Activated naive CD4-positive, alpha-beta T cell treated with anti-CD3 and anti-CD28 coated beads, Interleukin-2, amount 50 U/mL, for 24 hours (primary cell): ENCODE results near the gene ATP2B3.

ENCODE experiments used
- H3K27ac Mint-ChIP-seq: one replicate; pipeline ENCODE4 v1.8.0; 2021; ENCODE audit warnings: mild to moderate bottlenecking, mixed read lengths
- H3K27me3 Mint-ChIP-seq: one replicate; pipeline ENCODE4 v1.8.0; 2021; ENCODE audit warnings: mixed read lengths
- H3K36me3 Mint-ChIP-seq: one replicate; pipeline ENCODE4 v1.8.0; 2021; ENCODE audit warnings: mixed read lengths
- H3K4me1 Mint-ChIP-seq: one replicate; pipeline ENCODE4 v1.8.0; 2021; ENCODE audit warnings: mixed read lengths
- H3K4me3 Mint-ChIP-seq: one replicate; pipeline ENCODE4 v1.8.0; 2021; ENCODE audit warnings: mild to moderate bottlenecking, mixed read lengths
- H3K9me3 Mint-ChIP-seq: one replicate; pipeline ENCODE4 v1.8.0; 2021; ENCODE audit warnings: mixed read lengths

The ATP2B3 gene

GRCh38 chrX:153560000-153560399, 42.6 kb downstream of the ATP2B3 start:
- H3K27ac Mint-ChIP-seq, result no peak overlapping the region
- H3K4me1 Mint-ChIP-seq, result no peaks in the 10 kb centered on the region
- H3K4me3 Mint-ChIP-seq, result no peak overlapping the region
- no peaks in the 10 kb centered on the region for H3K27me3 Mint-ChIP-seq
- H3K36me3 Mint-ChIP-seq, result no peaks in the 10 kb centered on the region
- no peaks in the 10 kb centered on the region for H3K9me3 Mint-ChIP-seq

- Mint-ChIP-seq H3K27ac (no peak overlapping the region), H3K27me3 (no peaks in the 10 kb centered on the region), H3K36me3 (no peaks in the 10 kb centered on the region), H3K9me3 (no peaks in the 10 kb centered on the region), H3K4me1 (no peaks in the 10 kb centered on the region), H3K4me3 (no peak overlapping the region)
Observed at GRCh38 chrX:153560466-153560865, 43.0 kb downstream of the ATP2B3 start.

- H3K27ac Mint-ChIP-seq, result no peak overlapping the region
- no peak overlapping the region for H3K4me3 Mint-ChIP-seq
- no peaks in the 10 kb centered on the region for H3K4me1 Mint-ChIP-seq
- H3K27me3 Mint-ChIP-seq, result no peaks in the 10 kb centered on the region
- no peaks in the 10 kb centered on the region for H3K9me3 Mint-ChIP-seq
- H3K36me3 Mint-ChIP-seq, result no peaks in the 10 kb centered on the region
Observed at GRCh38 chrX:153561337-153561736, 43.9 kb downstream of the ATP2B3 start.

- Mint-ChIP-seq H3K27ac (no peak overlapping the region), H3K4me3 (no peak overlapping the region), H3K4me1 (no peaks in the 10 kb centered on the region)
Observed at GRCh38 chrX:153562546-153562945, 45.1 kb downstream of the ATP2B3 start.

GRCh38 chrX:153564047-153564606, 46.7 kb downstream of the ATP2B3 start:
- Mint-ChIP-seq H3K27me3 (no peaks in the 10 kb centered on the region), H3K27ac (peak overlapping the region; percentile 41), H3K36me3 (no peaks in the 10 kb centered on the region), H3K4me1 (no peaks in the 10 kb centered on the region), H3K4me3 (no peak overlapping the region), H3K9me3 (no peaks in the 10 kb centered on the region)

More at GRCh38 chrX:153562546-153562945, 45.1 kb downstream of the ATP2B3 start:
- no peaks in the 10 kb centered on the region for H3K36me3 Mint-ChIP-seq
- no peaks in the 10 kb centered on the region for H3K9me3 Mint-ChIP-seq
- no peaks in the 10 kb centered on the region for H3K27me3 Mint-ChIP-seq

GRCh38 chrX:153565996-153566580, 48.6 kb downstream of the ATP2B3 start:
- no peak overlapping the region for H3K4me3 Mint-ChIP-seq
- H3K27ac Mint-ChIP-seq, result no peak overlapping the region
- H3K4me1 Mint-ChIP-seq, result no peaks in the 10 kb centered on the region
- no peaks in the 10 kb centered on the region for H3K9me3 Mint-ChIP-seq
- H3K27me3 Mint-ChIP-seq, result no peaks in the 10 kb centered on the region
- H3K36me3 Mint-ChIP-seq, result no peaks in the 10 kb centered on the region

- no peaks in the 10 kb centered on the region for H3K27me3 Mint-ChIP-seq
- no peak overlapping the region for H3K4me3 Mint-ChIP-seq
- no peaks in the 10 kb centered on the region for H3K36me3 Mint-ChIP-seq
- H3K9me3 Mint-ChIP-seq, result no peaks in the 10 kb centered on the region
- H3K27ac Mint-ChIP-seq, result no peak overlapping the region
- no peaks in the 10 kb centered on the region for H3K4me1 Mint-ChIP-seq
Observed at GRCh38 chrX:153568451-153569011, 51.1 kb downstream of the ATP2B3 start.

GRCh38 chrX:153569475-153569874, 52.0 kb downstream of the ATP2B3 start:
- H3K27me3 Mint-ChIP-seq, result no peaks in the 10 kb centered on the region
- H3K4me3 Mint-ChIP-seq, result no peak overlapping the region
- no peaks in the 10 kb centered on the region for H3K9me3 Mint-ChIP-seq
- no peaks in the 10 kb centered on the region for H3K36me3 Mint-ChIP-seq
- no peaks in the 10 kb centered on the region for H3K4me1 Mint-ChIP-seq
- no peak overlapping the region for H3K27ac Mint-ChIP-seq

- no peaks in the 10 kb centered on the region for H3K4me1 Mint-ChIP-seq
- no peak overlapping the region for H3K27ac Mint-ChIP-seq
- H3K4me3 Mint-ChIP-seq, result no peak overlapping the region
- no peaks in the 10 kb centered on the region for H3K9me3 Mint-ChIP-seq
- no peaks in the 10 kb centered on the region for H3K36me3 Mint-ChIP-seq
- no peaks in the 10 kb centered on the region for H3K27me3 Mint-ChIP-seq
Observed at GRCh38 chrX:153571534-153571908, 54.1 kb downstream of the ATP2B3 start.

- no peaks in the 10 kb centered on the region for H3K4me1 Mint-ChIP-seq
- H3K27me3 Mint-ChIP-seq, result no peaks in the 10 kb centered on the region
- H3K9me3 Mint-ChIP-seq, result no peaks in the 10 kb centered on the region
- no peak overlapping the region for H3K27ac Mint-ChIP-seq
- H3K36me3 Mint-ChIP-seq, result no peaks in the 10 kb centered on the region
- no peak overlapping the region for H3K4me3 Mint-ChIP-seq
Observed at GRCh38 chrX:153572601-153573000, 55.2 kb downstream of the ATP2B3 start.

- H3K27me3 Mint-ChIP-seq, result no peaks in the 10 kb centered on the region
- no peaks in the 10 kb centered on the region for H3K9me3 Mint-ChIP-seq
- H3K27ac Mint-ChIP-seq, result no peak overlapping the region
- H3K4me1 Mint-ChIP-seq, result no peaks in the 10 kb centered on the region
- no peak overlapping the region for H3K4me3 Mint-ChIP-seq
- no peaks in the 10 kb centered on the region for H3K36me3 Mint-ChIP-seq
Observed at GRCh38 chrX:153573984-153574383, 56.5 kb downstream of the ATP2B3 start.

GRCh38 chrX:153576239-153576870, 58.9 kb downstream of the ATP2B3 start:
- H3K36me3 Mint-ChIP-seq, result no peaks in the 10 kb centered on the region
- no peaks in the 10 kb centered on the region for H3K9me3 Mint-ChIP-seq
- no peak overlapping the region for H3K4me3 Mint-ChIP-seq
- no peak overlapping the region for H3K27ac Mint-ChIP-seq
- no peaks in the 10 kb centered on the region for H3K27me3 Mint-ChIP-seq
- peaks cover 4% of the 10 kb centered on the region for H3K4me1 Mint-ChIP-seq

- Mint-ChIP-seq H3K9me3 (no peaks in the 10 kb centered on the region), H3K4me3 (no peak overlapping the region), H3K36me3 (no peaks in the 10 kb centered on the region), H3K27me3 (no peaks in the 10 kb centered on the region), H3K27ac (no peak overlapping the region), H3K4me1 (peaks cover 4% of the 10 kb centered on the region)
Observed at GRCh38 chrX:153576961-153577360, 59.5 kb downstream of the ATP2B3 start.

- no peak overlapping the region for H3K27ac Mint-ChIP-seq
- H3K27me3 Mint-ChIP-seq, result no peaks in the 10 kb centered on the region
- no peaks in the 10 kb centered on the region for H3K36me3 Mint-ChIP-seq
- H3K4me3 Mint-ChIP-seq, result no peak overlapping the region
- peaks cover 16% of the 10 kb centered on the region for H3K4me1 Mint-ChIP-seq
- no peaks in the 10 kb centered on the region for H3K9me3 Mint-ChIP-seq
Observed at GRCh38 chrX:153578200-153578835, 60.9 kb downstream of the ATP2B3 start.

GRCh38 chrX:153578889-153579288, 61.4 kb downstream of the ATP2B3 start:
- H3K27me3 Mint-ChIP-seq, result no peaks in the 10 kb centered on the region
- no peak overlapping the region for H3K27ac Mint-ChIP-seq
- no peaks in the 10 kb centered on the region for H3K36me3 Mint-ChIP-seq
- H3K4me1 Mint-ChIP-seq, result peaks cover 22% of the 10 kb centered on the region
- H3K4me3 Mint-ChIP-seq, result no peak overlapping the region
- H3K9me3 Mint-ChIP-seq, result no peaks in the 10 kb centered on the region
